Glomerular visceral epithelial cell (primary cell): ENCODE data around the gene SLC25A12.
A peak's percentile ranks its signal among the peaks of the same experiment; 100 is the strongest.
"Not testable (repeated sequence)": the region's sequence is repeated elsewhere in the genome, so short reads cannot be mapped to it uniquely, and the experiment has no call there.

Experiments
- DNase-seq: peaks from one replicate; pipeline ENCODE4 v3.0.0-alpha.2; 2016; ENCODE audit errors: extremely low spot score

Gene SLC25A12

GRCh38 chr2:171893824-171894611, at the start of gene SLC25A12:
TSS of gene SLC25A12 (minus strand) at chr2:171894244. CDS start at chr2:171894214, 30 bp downstream.
- peak; percentile 86 for DNase-seq

- DNase-seq, result no peak
Measured at GRCh38 chr2:171941316-171941699, 47.3 kb upstream of the SLC25A12 start.

- no peak for DNase-seq
Measured at GRCh38 chr2:171939743-171940071, 45.7 kb upstream of the SLC25A12 start.

- DNase-seq, result no peak
Measured at GRCh38 chr2:171939058-171939742, 45.2 kb upstream of the SLC25A12 start.

- DNase-seq, result no peak
Measured at GRCh38 chr2:171930385-171930784, 36.3 kb upstream of the SLC25A12 start.

- no peak for DNase-seq
Measured at GRCh38 chr2:171924170-171924942, 30.3 kb upstream of the SLC25A12 start.

GRCh38 chr2:171923206-171923605, 29.2 kb upstream of the SLC25A12 start:
- DNase-seq, result peak; percentile 50

- peak; percentile 99 for DNase-seq
Measured at GRCh38 chr2:171922230-171923022, 28.4 kb upstream of the SLC25A12 start, which contains the start of gene HAT1. TSS of gene HAT1 (plus strand) at chr2:171922461. CDS start at chr2:171922501, 40 bp downstream.

- DNase-seq, result no peak
Measured at GRCh38 chr2:171921970-171922229, 27.9 kb upstream of the SLC25A12 start.

GRCh38 chr2:171919453-171919852, 25.4 kb upstream of the SLC25A12 start:
- no peak for DNase-seq

GRCh38 chr2:171913517-171913916, 19.5 kb upstream of the SLC25A12 start:
- no peak for DNase-seq

- DNase-seq, result no peak
Measured at GRCh38 chr2:171910494-171910893, 16.4 kb upstream of the SLC25A12 start.

- no peak for DNase-seq
Measured at GRCh38 chr2:171909266-171909665, 15.2 kb upstream of the SLC25A12 start.

- DNase-seq, result no peak
Measured at GRCh38 chr2:171908235-171908634, 14.2 kb upstream of the SLC25A12 start.

GRCh38 chr2:171902840-171903420, 8.9 kb upstream of the SLC25A12 start:
- no peak for DNase-seq

GRCh38 chr2:171899623-171900282, 5.7 kb upstream of the SLC25A12 start:
- DNase-seq, result not testable (repeated sequence)

- no peak for DNase-seq
Measured at GRCh38 chr2:171895786-171896185, 1.7 kb upstream of the SLC25A12 start.

- no peak for DNase-seq
Measured at GRCh38 chr2:171894612-171894947, 536 bp upstream of the SLC25A12 start.

- DNase-seq, result peak; percentile 8
Measured at GRCh38 chr2:171893196-171893823, 734 bp downstream of the SLC25A12 start.

GRCh38 chr2:171889808-171890207, 4.2 kb downstream of the SLC25A12 start:
- DNase-seq, result no peak

GRCh38 chr2:171889333-171889732, 4.7 kb downstream of the SLC25A12 start:
- no peak for DNase-seq
